H9 (cell line): ENCODE measurements around the gene RHEBL1. TPM values are rescaled to one million over a fixed set of nuclear protein-coding genes. Genes with fewer than 3 reads are reported as not detected.

Experiments used
- DNase-seq: peaks from one replicate; pipeline ENCODE4 v3.0.0-alpha.2; 2017
- H2AFZ ChIP-seq: one replicate; pipeline ENCODE4 v1.6.1; 2013; ENCODE audit warnings: mild to moderate bottlenecking, low read length, control low read depth, moderate library complexity
- H2AK5ac ChIP-seq: 2 replicates; pipeline ENCODE4 v1.6.1; 2013; ENCODE audit warnings: low read length, control low read depth, mixed read lengths; ENCODE audit not compliant: insufficient read length
- H2BK120ac ChIP-seq: one replicate; pipeline ENCODE4 v1.6.1; 2013; ENCODE audit warnings: low read depth, mild to moderate bottlenecking, low read length, control low read depth, inconsistent platforms; ENCODE audit not compliant: poor library complexity, severe bottlenecking
- H2BK12ac ChIP-seq: 2 replicates; pipeline ENCODE4 v1.6.1; 2013; ENCODE audit warnings: low read length, control low read depth, mixed read lengths, low read depth; ENCODE audit not compliant: insufficient read length
- H2BK15ac ChIP-seq: 2 replicates; pipeline ENCODE4 v1.6.1; 2013; ENCODE audit warnings: low read depth, low read length, control low read depth
- H2BK20ac ChIP-seq: one replicate; pipeline ENCODE4 v1.6.1; 2013; ENCODE audit warnings: low read depth, mild to moderate bottlenecking, low read length, control low read depth, inconsistent platforms; ENCODE audit not compliant: poor library complexity, severe bottlenecking
- H2BK5ac ChIP-seq: 2 replicates; pipeline ENCODE4 v1.6.1; 2013; ENCODE audit warnings: low read length, control low read depth, mixed read lengths; ENCODE audit not compliant: insufficient read length
- H3K14ac ChIP-seq: 2 replicates; pipeline ENCODE4 v1.6.1; 2013; ENCODE audit warnings: low read length, control low read depth; ENCODE audit not compliant: insufficient read depth
- H3K18ac ChIP-seq: 2 replicates; pipeline ENCODE4 v1.6.1; 2013; ENCODE audit warnings: low read depth, mild to moderate bottlenecking, mixed read lengths, low read length, control low read depth; ENCODE audit not compliant: insufficient read length
- H3K23ac ChIP-seq: 2 replicates; pipeline ENCODE4 v1.6.1; 2013; ENCODE audit warnings: low read length, control low read depth, mixed read lengths, low read depth; ENCODE audit not compliant: insufficient read length
- H3K23me2 ChIP-seq: 2 replicates; pipeline ENCODE4 v1.6.1; 2013; ENCODE audit warnings: low read depth, mild to moderate bottlenecking, mixed read lengths, low read length, control low read depth; ENCODE audit not compliant: insufficient read length, poor library complexity, severe bottlenecking
- H3K27ac ChIP-seq: 2 replicates; pipeline ENCODE4 v1.5.1; 2013; ENCODE audit warnings: low read length, control low read depth, mixed read lengths, low read depth; ENCODE audit not compliant: insufficient read length
- H3K27me3 ChIP-seq: 2 replicates; pipeline ENCODE4 v1.6.1; 2013; ENCODE audit warnings: low read length, control low read depth, inconsistent platforms; ENCODE audit not compliant: insufficient read depth
- H3K4ac ChIP-seq: 2 replicates; pipeline ENCODE4 v1.6.1; 2013; ENCODE audit warnings: low read depth, mild to moderate bottlenecking, control low read depth, inconsistent platforms, low read length, moderate library complexity
- H3K4me1 ChIP-seq: 2 replicates; pipeline ENCODE4 v1.6.1; 2013; ENCODE audit warnings: low read length, control low read depth, inconsistent platforms; ENCODE audit not compliant: insufficient read depth
- H3K4me2 ChIP-seq: 2 replicates; pipeline ENCODE4 v1.6.1; 2013; ENCODE audit warnings: low read length, control low read depth, mixed read lengths; ENCODE audit not compliant: insufficient read length, insufficient read depth
- H3K56ac ChIP-seq: 2 replicates; pipeline ENCODE4 v1.6.1; 2013; ENCODE audit warnings: low read depth, mild to moderate bottlenecking, mixed read lengths, low read length, control low read depth; ENCODE audit not compliant: insufficient read length
- H3K79me1 ChIP-seq: 2 replicates; pipeline ENCODE4 v1.6.1; 2013; ENCODE audit warnings: low read depth, mild to moderate bottlenecking, moderate library complexity, low read length, control low read depth, inconsistent platforms; ENCODE audit not compliant: insufficient read depth, poor library complexity, severe bottlenecking
- H3K79me2 ChIP-seq: 2 replicates; pipeline ENCODE4 v1.6.1; 2013; ENCODE audit warnings: low read length, control low read depth, inconsistent platforms; ENCODE audit not compliant: insufficient read depth
- H3K9ac ChIP-seq: 2 replicates; pipeline ENCODE4 v1.6.1; 2013; ENCODE audit warnings: low read length, control low read depth, mixed read lengths; ENCODE audit not compliant: insufficient read length; ENCODE audit errors: extremely low read depth
- H3K9me3 ChIP-seq: one replicate; pipeline ENCODE4 v1.6.1; 2013; ENCODE audit warnings: low read depth, low read length, inconsistent platforms; ENCODE audit not compliant: control insufficient read depth
- H3T11ph ChIP-seq: one replicate; pipeline ENCODE4 v1.6.1; 2013; ENCODE audit warnings: mild to moderate bottlenecking, low read length, control low read depth, inconsistent platforms
- H4K20me1 ChIP-seq: one replicate; pipeline ENCODE4 v1.6.1; 2013; ENCODE audit not compliant: control insufficient read depth, insufficient read length, insufficient read depth
- H4K5ac ChIP-seq: 2 replicates; pipeline ENCODE4 v1.6.1; 2013; ENCODE audit warnings: low read depth, mild to moderate bottlenecking, mixed read lengths, low read length, control low read depth; ENCODE audit not compliant: insufficient read length
- H4K8ac ChIP-seq: replicated peaks from 2 replicates; pipeline ENCODE4 v1.6.1; 2013; ENCODE audit warnings: low read length, control low read depth, mixed read lengths, low read depth; ENCODE audit not compliant: insufficient read length
- H4K91ac ChIP-seq: 2 replicates; pipeline ENCODE4 v1.6.1; 2013; ENCODE audit warnings: low read depth, mild to moderate bottlenecking, moderate library complexity, mixed read lengths, low read length, control low read depth; ENCODE audit not compliant: insufficient read length
- H3K27ac Mint-ChIP-seq, 3 experiments: 2 replicates in 2 of 3; 3 replicates in 1 of 3; pipeline ENCODE4 v1.8.0; 2020 to 2021; ENCODE audit warnings: mixed read lengths in 3 of 3, mild to moderate bottlenecking in 1 of 3, moderate library complexity in 1 of 3
- H3K27me3 Mint-ChIP-seq: 2 replicates; pipeline ENCODE4 v1.8.0; 2021; ENCODE audit warnings: low read depth, mild to moderate bottlenecking, moderate library complexity, mixed read lengths
- H3K36me3 Mint-ChIP-seq, 3 experiments: 2 replicates in 2 of 3; 3 replicates in 1 of 3; pipeline ENCODE4 v1.8.0; 2020 to 2021; ENCODE audit warnings: low read depth in 3 of 3, mixed read lengths in 3 of 3; ENCODE audit not compliant: insufficient read depth in 1 of 3
- H3K4me1 Mint-ChIP-seq, 2 experiments: 2 replicates each; pipeline ENCODE4 v1.8.0; 2020; ENCODE audit warnings: mixed read lengths in 2 of 2
- H3K4me3 Mint-ChIP-seq, 2 experiments: 2 replicates in 1 of 2; 3 replicates in 1 of 2; pipeline ENCODE4 v1.8.0; 2020 to 2021; ENCODE audit warnings: mild to moderate bottlenecking in 2 of 2, mixed read lengths in 2 of 2, moderate library complexity in 1 of 2
- H3K9me3 Mint-ChIP-seq, 2 experiments: 2 replicates in 1 of 2; 3 replicates in 1 of 2; pipeline ENCODE4 v1.8.0; 2020; ENCODE audit warnings: mild to moderate bottlenecking in 2 of 2, mixed read lengths in 2 of 2, moderate library complexity in 1 of 2
- CTCF ChIP-seq: fragments of 200-600 bp; sonication (generic); conservative IDR thresholded peaks from 3 replicates; pipeline ENCODE4 v1.8.0; 2021; ENCODE audit warnings: antibody characterized with exemption, mild to moderate bottlenecking
- WGBS: extraction: QIAGEN DNeasy Blood & Tissue Kit; methylation state at CpG from one replicate; pipeline ENCODE4 v1.1.7; 2013; ENCODE audit warnings: missing lambda C conversion rate, low lambda C conversion rate, mixed read lengths; ENCODE audit not compliant: insufficient read length; ENCODE audit errors: extremely low coverage; 5-methylcytosine and 5-hydroxymethylcytosine counted together
- total RNA-seq: library from RNA; stranded (reverse); gene quantifications from 2 replicates; pipeline ENCODE4 v1.2.1, GENCODE V29; 2021

Gene RHEBL1
- total RNA-seq, 1 experiment from 2014 or later: 4.0 TPM

- Histone ChIP-seq H4K20me1 (no peaks in the 10 kb centered on the region), H3K27me3 (no peaks in the 10 kb centered on the region; the same call in 1 of the 2 replicates)
- WGBS: no CpG with 5 or more reads among the region's 26 CpGs
These were observed 42.9 kb downstream of the RHEBL1 start for GRCh38 chr12:49026678-49027480.

More at GRCh38 chr12:49026678-49027480, 42.9 kb downstream of the RHEBL1 start:
- Histone ChIP-seq H2BK120ac (no peak overlapping the region), H2AK5ac (no peak overlapping the region), H3K4me2 (no peak overlapping the region), H3K18ac (no peak overlapping the region), H3K4me1 (no peaks in the 10 kb centered on the region), H3K23ac (no peak overlapping the region), H3K27ac (no peak overlapping the region), H3T11ph (no peak overlapping the region), H4K5ac (no peak overlapping the region), H3K23me2 (no peaks in the 10 kb centered on the region), H2AFZ (no peak overlapping the region), H3K14ac (no peak overlapping the region), H3K4ac (no peak overlapping the region), H2BK12ac (no peak overlapping the region), H2BK20ac (no peak overlapping the region), H3K79me2 (no peaks in the 10 kb centered on the region), H2BK15ac (no peak overlapping the region), H4K8ac (no peak overlapping the region), H3K56ac (no peak overlapping the region), H3K9ac (no peak overlapping the region), H3K79me1 (no peaks in the 10 kb centered on the region), H4K91ac (no peak overlapping the region), H3K9me3 (no peaks in the 10 kb centered on the region), H2BK5ac (no peak overlapping the region)
- Mint-ChIP-seq H3K27ac (no peak overlapping the region), H3K4me1 (no peaks in the 10 kb centered on the region), H3K9me3 (no peaks in the 10 kb centered on the region), H3K4me3 (no peak overlapping the region), H3K36me3 (peaks cover 49 to 97% (median 89%) of the 10 kb centered on the region in 3 experiments), H3K27me3 (no peaks in the 10 kb centered on the region; the same call in 1 of the 2 replicates)
- no peak for TF ChIP-seq CTCF
- DNase-seq: no peak
